ENCODE measurements around the gene E2F4.
A peak's percentile ranks its signal among the peaks of the same experiment; 100 is the strongest.

E2F4 gene

GRCh38 chr16:67245674-67246080 lies 53.7 kb downstream of the E2F4 start:
- peak overlapping the region; percentile 87 for H3K27ac ChIP-seq

GRCh38 chr16:67246081-67246755 lies 54.3 kb downstream of the E2F4 start:
- H3K27ac ChIP-seq: peak overlapping the region; percentile 87
- TF ChIP-seq ZFX (IDR thresholded peaks at IDR 0.05; ENCODE audit: borderline replicate concordance): no peak
- TF ChIP-seq CTCF (IDR thresholded peaks at IDR 0.05): peak; percentile 19; the same call in 1 of the 2 replicates

More at GRCh38 chr16:67245674-67246080, 53.7 kb downstream of the E2F4 start:
- no peak for TF ChIP-seq ZFX (IDR thresholded peaks at IDR 0.05; ENCODE audit: borderline replicate concordance)
- TF ChIP-seq CTCF (IDR thresholded peaks at IDR 0.05): no peak

GRCh38 chr16:67246756-67247191 lies 54.8 kb downstream of the E2F4 start:
- TF ChIP-seq ZFX (IDR thresholded peaks at IDR 0.05; ENCODE audit: borderline replicate concordance) (no peak), CTCF (IDR thresholded peaks at IDR 0.05) (peak; percentile 35; the same call in 1 of the 2 replicates)
- H3K27ac ChIP-seq: peak overlapping the region; percentile 87

GRCh38 chr16:67247192-67248072 lies 55.5 kb downstream of the E2F4 start, which contains the start of gene FHOD1:
TSS of gene FHOD1 (minus strand) at chr16:67247481. CDS start at chr16:67247410, 71 bp downstream.
- TF ChIP-seq CTCF (IDR thresholded peaks at IDR 0.05) (no peak), ZFX (IDR thresholded peaks at IDR 0.05; ENCODE audit: borderline replicate concordance) (no peak)
- H3K27ac ChIP-seq: peak within 1 kb of the TSS; percentile 87

- H3K27ac ChIP-seq: no peak overlapping the region
- TF ChIP-seq ZFX (IDR thresholded peaks at IDR 0.05; ENCODE audit: borderline replicate concordance) (no peak), CTCF (IDR thresholded peaks at IDR 0.05) (no peak)
These were observed 56.1 kb downstream of the E2F4 start for GRCh38 chr16:67248073-67248400.
